ENCODE measurements around the gene LCORL.
"Not testable (repeated sequence)": the region's sequence is repeated elsewhere in the genome, so short reads cannot be mapped to it uniquely, and the experiment has no call there.

Gene LCORL

DNA sequence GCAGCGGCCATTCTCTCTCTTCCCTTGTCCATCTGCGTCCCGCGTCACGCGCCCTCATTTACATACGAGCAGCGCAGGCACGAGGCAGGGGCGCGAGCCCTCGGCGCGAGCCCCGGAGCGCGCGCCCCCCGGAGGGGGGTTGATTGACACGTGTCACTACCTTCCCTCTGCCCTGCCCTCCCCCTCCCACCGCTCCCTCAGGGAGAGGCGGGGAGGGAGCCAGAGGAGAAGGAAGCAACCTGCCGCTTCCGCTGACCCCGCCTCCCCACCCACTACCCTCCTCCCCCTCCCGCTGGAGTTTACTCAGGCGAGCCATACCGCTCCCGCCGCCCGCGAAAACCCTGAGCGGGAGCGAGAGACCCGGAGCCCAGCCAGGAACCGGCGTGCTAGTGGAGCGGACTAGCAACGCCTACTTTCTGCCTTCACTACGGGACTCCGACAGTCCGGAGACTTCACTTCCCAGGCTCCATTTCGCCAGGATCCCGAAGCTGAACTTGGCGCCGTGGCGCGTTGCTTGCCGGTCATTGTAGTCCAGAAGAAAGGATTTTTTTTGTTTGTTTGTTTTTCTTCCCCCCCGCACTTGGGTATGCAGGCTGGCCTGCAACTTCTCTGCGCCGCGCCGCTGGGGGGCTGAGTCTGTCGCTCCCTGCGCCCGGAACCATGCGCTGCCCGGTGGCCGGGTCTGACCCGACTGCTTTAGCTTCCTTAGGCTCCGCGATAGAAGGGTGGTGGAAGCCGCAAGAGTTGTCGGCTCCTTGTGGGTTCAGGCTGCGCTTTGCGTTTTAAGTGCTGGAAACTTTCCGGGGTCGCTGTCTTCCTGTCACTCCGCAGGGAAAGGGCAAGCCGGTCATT is at the start of gene LCORL:
TSS of gene LCORL (minus strand) at position 36 of the 852 bp plus-strand sequence. CDS start at position 32, 4 bp downstream.
- peak; percentile 82 for DNase-seq

DNA sequence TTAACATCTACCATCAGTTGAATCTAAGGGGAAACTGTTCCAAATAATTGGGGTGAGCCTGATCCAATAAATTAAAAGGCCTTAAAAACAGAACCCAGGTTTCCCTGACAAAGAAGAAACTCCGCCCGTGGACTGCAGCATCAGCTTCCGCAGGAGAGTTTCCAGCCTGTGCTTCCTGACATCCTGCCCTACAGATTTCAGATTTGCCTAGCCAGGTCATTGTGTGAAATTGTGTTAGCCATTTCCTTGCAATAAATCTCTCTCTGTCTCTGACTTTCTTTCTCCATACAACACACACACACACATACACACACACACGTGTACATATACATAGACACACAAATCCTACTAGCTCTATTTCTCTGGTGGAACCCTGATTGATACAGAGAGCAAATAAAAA is 48.3 kb upstream of the LCORL start:
- DNase-seq: no peak

DNA sequence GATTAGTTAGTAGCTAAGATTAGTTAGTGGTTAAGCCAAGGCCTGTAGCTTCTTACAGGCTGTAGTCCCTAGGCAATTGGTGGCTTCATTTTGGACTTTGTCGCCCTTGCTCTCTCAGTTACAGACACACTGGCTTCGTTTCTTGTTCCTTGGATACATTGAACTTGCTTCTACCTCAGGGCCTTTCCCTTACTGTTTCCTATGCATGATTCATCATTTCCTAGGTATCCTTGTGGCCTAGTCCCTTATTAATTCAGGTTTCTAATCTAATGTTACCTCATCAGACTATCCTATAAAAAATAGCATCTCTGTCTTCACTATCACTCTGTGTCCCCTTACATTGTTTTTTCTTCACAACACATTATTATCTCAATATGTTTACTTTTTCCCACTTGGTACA is 45.5 kb upstream of the LCORL start:
- DNase-seq: no peak

DNA sequence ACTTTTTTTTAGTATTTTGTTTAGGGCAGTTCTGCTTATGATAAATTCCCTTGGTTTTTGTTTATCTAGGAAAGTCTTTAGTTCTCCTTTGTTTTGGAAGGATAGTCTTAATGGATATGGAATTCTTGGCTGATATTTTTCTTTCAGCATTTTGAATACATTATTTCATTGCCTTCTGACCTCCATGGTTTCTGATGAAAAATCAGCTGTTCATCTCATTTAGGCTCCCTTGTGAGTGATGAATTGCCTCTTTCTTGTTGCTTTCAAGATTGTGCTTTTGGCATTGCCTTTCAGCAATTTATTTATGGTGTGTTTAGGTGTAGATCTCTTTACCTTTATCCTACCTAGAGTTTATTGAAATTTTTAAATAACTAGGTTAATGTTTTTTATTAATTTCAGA is 41.5 kb upstream of the LCORL start:
- no peak for DNase-seq

DNA sequence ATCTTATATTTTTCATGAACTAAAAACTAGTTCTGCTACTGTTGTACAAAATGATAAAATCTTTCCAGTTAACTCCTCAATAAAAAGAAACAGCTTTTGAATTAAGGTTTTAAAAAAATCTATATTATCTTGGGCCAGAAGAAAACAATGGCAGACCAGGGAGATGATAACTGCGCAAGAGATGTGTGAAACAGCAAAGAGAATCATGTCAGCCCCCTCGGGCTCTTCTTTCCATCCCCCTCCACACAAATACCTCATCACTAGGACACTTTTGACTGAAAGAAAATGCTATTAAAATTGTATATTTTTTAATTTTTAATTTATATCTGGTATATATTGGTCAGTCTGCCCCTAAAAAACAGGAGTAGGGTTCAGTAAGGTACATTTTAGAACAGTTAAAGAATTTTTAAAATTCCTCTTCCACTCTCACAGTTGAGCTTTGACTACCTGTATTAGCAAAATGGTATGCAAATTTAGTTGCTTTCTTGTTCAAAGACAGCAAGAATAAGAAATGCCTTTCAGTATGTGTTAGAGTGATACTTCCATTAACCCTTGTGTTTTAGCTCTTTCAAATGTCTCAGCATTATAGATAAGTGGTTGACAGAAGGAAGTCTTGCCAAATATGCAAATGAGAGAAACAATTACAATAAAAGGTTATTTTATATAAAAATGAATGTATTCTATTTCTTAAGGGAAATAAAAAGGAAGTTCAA is 36.4 kb upstream of the LCORL start:
- no peak for DNase-seq

DNA sequence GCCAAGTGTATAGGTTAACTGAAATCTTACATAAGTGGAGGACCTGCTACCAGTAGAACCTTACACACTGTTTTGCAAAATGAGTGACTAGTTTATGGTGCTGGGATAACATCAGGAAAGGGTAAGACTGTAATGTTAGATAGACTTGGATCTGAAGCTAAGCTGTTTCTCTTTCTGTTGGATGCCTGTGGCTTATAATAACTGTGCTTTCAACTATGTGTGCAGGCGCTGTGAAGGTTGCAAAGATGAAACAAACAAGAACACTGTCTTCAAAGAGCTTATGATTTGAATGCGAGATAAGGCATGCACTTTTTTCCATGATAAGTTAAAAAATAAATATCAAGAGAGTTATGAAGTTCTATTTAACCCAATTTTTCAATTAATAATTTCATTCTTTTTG is 34.5 kb upstream of the LCORL start:
- no peak for DNase-seq

DNA sequence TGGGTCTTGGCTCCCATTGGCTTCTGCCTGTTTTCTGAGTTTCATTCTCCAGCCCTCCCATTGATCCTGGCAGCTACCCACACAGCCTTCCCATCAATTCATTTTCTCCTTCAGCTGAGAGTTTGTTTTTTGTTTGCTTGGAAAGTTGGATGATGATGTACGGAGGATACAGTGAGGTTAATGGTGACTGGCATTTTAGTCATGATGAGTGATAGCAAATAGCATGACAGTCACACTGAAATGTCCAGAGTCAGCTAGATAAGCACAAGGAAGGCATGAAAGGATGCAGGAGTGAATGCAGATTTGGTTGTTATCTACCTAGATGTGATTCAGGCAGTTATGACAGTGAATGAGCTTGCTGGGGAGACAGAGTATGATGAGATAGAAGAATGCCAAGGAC is 30.6 kb upstream of the LCORL start:
- no peak for DNase-seq

DNA sequence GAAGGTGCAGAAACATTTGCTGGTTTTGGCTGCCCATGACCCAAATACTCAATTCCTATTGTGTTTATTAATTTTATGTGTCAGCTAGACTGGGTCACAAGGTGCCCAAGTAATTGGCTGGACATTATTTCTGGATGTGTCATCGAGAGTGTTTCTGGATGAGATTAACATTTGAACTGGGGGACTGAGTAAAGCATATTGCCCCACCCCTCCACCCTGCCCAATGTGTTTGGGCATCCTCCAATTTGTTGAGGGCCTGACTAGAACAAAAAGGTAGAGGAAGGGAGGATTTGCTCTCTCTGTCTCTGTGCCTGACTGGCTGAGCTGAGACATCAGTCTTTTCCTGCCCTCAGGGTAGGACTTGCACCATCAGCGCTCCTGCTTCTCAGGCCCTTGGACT is 29.7 kb upstream of the LCORL start:
- DNase-seq: no peak

DNA sequence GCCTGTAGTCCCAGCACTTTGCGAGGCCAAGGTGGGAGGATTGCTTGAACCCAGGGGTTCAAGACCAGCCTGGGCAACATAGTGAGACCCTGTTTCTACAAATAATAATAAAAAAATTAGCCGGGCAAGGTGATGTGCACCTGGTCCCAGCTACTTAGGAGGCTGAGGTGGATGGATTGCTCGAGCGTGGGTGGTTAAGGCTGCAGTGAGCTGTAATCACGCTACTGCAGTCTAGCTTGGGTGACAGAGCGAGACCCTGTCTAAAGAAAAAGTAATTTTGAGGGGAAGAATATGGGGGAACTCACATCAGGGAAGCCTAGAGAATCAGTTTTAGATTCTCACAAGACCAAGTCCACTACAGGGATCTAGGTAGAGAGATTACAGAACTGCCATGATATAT is 28.9 kb upstream of the LCORL start:
- no peak for DNase-seq

DNA sequence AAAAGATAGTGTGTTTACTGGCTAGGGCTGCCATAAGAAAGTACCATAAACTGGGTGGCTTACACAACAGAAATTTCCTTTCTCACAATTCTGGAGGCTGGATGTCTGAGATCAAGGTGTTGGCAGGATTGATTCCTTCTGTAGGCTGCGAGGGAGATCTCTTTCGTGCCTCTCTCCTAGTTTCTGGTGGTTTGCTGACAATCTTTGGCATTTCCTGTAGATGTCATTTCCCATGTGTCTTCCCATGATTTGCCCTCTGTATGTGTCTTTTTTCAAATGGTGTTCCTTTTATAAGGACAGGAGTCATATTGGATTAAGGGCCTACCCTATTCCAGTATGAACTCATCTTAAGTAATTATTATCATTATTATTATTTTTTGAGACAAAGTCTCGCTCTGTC is 27.9 kb upstream of the LCORL start:
- DNase-seq: no peak

DNA sequence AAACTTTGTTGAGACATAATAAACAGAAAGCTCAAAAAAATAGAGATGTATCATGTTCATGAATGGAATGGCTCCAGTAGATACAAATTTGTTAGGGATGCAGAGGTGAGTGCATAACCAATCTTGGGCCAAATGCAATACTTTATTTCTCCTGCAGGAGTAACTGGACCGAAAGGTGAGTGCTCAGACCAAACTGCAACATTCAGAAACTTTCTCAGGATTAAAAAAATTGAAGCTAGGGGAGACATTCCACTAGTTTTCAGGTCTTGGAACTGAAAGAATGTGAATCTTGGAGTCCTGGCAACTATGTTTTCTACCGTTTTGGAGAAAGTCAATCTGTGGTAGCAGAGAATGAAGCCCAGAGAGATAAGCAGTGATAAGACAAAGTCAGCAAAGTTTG is 21.2 kb upstream of the LCORL start:
- DNase-seq: no peak

DNA sequence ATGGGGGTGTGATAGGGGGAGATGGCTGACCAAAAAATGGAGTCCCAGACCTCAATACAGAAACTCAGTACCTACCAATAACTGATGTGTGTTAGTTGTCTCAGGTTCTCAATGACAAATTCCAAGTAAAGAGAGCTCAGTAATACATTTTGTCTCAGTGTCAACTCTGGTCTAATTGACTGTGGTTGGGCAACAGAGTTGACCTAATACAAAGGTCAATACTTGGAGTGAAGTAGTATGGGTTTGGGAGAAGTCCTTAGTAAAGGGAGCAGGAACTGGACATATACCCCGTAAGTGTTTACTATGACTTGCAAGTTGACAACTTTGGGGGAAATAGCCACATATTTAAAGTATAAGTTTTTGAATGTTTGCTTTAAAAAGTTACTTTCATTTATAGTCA is 20.5 kb upstream of the LCORL start:
- no peak for DNase-seq

DNA sequence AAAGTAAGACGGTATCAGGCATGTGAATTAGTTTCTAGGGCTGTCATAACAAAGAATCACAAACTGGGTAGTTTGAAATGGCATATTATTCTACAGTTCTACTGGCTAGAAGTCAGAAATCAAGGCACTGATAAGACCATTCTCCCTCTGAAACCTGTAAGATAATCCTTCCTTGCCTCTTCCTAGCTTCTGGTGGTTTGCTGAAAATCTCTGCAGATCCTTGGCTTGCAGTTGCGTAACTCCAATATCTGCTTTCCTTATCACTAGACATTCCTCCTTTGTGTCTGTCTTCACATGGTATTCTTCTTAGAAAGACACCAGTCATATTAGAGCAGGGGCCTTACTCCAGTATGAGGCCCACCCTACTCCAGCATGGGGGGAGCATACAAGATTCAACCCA is 19.6 kb upstream of the LCORL start:
- DNase-seq: no peak

DNA sequence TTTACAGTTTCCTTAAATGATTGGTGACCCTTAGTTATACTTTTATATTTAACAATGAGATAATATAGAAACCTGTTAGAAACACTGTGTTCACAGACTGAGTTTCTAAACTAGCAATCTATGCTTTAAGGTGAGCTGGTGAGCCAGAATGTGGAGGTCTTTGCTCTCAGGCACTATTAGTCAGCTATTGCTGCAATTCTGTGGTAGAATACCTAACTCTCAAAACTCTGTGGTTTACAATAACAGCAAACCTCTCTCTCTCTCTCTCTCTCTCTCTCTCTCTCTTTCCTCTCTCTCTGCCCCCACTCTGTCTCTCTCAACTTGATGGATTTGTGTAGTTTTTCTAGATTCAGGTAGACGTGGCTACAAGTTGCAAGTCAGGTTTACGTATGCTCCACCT is 17.6 kb upstream of the LCORL start:
- DNase-seq: no peak

DNA sequence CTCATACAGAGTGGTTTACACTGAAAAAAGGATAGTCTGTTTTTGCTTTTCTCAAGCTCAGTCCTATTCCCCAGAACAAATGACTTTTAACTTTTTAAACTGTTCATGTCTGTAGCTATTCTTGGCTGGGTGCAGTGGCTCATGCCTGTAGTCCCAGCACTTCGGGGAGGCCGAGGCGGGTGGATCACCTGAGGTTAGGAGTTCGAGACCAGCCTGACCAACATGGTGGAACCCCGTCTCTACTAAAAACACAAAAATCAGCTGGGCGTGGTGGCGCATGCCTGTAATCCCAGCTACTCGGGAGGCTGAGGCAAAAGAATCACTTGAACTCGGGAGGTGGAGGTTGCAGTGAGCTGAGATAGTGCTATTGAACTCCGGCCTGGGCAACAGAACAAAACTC is 14.8 kb upstream of the LCORL start:
- DNase-seq: not testable (repeated sequence)

DNA sequence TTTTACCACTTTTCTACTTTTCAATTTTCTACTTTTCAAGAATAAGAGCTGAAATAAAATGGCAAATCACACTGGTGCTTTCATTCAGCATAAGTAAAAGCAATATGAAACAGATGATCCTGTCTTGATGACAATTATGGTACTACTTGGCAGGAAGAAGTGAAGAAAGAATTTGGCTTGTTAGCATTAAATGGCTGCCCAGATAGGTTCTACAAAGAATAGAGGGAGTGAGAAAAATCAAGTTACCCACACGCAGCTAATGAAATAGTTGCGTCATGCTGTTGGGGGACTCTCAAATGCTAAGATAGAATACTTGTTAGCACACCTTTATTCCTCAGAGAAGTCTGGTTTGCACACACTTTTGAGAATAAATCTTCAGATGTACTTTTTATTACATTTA is 12.5 kb upstream of the LCORL start:
- DNase-seq: no peak

DNA sequence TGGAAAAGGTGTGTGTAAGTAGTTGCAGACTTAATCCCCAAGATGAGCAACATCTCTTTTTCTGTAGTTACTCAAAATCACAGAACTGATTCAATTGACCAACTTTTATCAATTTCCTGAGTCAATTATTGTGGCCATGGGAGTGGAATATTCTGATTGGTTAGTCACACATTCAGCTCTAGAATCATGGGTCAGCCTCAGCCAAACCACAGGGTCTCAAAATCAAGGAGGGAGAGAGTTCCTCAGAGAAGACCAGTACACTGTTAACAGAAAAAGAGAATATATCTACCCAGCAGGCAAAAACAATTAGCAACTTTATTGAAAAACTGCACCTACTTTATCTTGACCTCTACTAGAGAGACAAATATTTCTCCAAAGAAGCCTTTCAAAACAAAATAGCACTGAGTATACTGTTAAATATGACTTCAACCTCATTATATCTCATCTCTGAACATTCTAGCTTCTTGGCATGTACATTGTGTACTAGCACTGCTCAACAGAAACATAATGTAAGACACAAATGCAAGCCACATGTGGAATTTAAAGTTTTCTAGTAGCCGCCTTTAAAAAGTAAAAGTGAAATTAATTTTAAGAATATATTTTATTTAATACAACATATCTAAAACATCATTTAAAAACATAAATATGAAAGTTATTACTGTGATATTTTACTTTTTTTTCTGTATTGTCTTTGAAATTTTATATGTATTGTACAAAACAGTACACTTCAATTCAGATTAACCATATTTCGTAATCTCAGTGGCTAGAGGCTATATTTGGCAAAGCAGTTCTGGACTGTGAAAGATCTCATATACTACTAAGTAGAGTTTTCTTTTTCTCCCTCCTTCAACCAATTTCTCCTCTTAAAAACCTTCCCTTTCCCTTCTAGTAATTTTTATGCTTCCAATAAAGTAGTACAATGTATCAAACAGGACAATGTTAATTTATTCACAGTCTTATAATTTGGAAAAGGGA is 11.8 kb upstream of the LCORL start:
- DNase-seq: no peak

DNA sequence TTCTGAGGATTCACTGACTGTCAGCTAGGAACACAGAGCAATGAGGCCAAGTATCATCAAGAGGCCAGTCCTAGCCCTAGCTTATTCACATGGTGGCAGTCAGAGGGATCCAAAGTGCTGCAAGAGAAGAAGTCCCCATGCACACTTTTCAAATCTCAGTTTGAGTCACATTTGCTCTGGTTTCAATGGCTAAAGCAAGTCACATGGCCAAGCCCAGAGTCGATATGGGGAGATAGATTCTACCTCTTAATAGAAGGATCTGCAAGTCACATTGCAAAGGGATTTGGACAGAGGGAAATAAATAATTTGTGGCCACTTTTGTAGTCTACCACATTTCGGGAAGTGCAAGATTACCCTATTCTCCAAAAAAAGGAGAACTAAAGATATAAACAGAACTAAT is 3.7 kb upstream of the LCORL start:
- DNase-seq: no peak

DNA sequence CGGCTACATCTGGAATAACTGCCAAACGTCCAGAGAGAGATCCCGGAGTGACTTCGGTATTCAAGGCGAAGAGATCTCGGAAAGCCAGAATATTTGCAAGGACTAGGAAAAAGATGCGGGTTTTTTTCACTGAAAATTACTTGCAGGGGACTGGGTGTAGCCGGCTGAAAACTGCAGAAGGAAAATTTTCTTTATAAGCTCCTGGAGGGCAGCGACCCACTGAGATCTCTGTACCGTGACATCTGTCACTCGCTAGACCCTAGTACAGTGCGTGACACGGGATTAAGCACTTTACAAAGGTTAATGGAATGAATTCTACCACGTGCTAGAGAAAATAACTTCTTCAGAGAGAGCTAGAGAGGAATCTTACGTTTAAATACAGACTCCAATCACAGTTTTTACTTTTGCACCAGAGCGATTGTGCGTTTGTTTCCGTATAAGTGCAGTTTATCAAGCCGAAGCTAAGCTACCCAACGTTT is 1.1 kb upstream of the LCORL start:
- no peak for DNase-seq

DNA sequence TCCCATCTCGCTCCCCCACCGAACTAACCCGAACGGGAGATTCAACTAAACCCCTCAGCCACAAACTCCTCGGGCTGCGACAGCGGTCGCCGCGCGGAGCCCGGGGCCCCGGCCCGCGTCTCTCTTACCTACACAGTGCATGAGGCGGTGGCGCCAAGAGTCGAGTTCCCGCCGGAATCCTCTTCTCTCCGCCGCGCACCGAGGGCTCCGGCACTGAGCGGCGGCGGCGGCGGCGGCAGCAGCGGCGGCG is 160 bp downstream of the LCORL start:
- DNase-seq: no peak

DNA sequence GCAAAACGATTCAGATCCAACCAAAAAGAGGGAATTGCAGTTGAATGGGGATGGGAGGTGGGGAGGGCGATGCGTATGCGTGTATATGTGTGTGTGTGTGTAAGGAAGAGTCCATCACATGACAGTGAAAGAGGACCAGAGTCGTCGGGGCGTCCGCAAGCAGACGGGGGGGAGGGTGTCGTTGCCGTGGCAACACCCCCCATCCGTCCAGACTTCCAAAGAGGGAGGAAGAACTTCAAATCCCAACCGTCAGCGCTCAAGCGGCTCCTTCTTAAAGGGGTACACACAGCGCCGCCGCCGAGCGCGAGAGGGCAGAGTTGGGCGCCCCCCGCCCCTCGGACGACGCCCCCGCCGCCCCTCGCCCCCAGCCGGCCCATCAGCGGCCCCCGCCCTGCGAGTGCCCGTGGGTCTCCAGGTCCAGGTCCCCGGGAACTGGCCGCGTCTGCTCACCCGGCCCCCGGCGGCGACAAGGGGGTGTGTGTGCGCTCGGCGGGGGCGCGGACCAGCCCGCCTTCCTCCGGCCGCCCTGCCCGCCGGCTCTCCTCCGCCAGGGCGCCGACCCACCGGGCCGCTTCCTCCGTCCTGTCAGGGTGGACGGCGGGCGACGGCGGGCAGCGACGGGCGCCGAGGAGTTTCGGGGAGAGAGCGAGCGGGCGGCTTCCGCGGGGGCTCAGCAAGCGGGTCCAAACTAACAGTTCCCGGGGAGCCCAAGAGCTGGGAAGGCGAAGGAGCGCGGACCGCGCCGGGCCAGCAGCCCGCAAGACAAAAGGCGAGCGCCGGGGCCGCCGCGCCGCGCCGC is 685 bp downstream of the LCORL start:
- DNase-seq: peak; percentile 32

DNA sequence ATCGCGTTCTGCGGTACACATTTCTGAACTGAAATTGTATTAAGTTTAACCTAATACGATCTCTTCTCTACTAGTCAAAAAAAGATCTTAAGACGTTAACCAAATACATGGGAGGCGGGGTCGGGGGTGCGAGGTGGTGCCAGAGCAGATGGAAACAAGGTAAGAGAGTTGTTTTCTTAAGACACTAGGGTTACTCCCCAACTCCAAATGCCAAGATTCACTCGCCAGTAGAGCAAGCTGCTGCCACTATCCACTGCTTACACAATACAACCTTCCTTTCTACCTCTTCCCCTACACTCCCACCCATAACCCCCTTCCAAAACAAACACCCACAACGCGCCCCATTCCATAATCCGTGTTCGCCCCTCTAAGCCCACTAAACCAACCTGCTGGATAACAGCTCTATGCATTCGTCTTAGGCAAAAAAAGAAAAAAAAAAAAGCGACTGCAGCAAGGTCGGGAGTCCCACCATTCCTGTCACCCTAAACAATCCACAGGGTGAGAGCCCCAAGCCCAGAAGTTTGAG is 1.3 kb downstream of the LCORL start:
- peak; percentile 8 for DNase-seq
